Activated CD4-positive, alpha-beta T cell treated with anti-CD3 and anti-CD28 coated beads, Interleukin-2, amount 50 U/mL, for 24 hours (primary cell): ENCODE data around the gene GAPDH.
"Not testable (repeated sequence)": the region's sequence is repeated elsewhere in the genome, so short reads cannot be mapped to it uniquely, and the experiment has no call there.

Experiments
- DNase-seq, 2 donors: peaks; one replicate each; pipeline ENCODE4 v3.0.0-alpha.2; 2020; ENCODE audit warnings: low read depth in 1 of 2, low spot score in 1 of 2

The GAPDH gene

GRCh38 chr12:6558014-6558760, 23.9 kb downstream of the GAPDH start:
- not testable (repeated sequence) for DNase-seq

DNA sequence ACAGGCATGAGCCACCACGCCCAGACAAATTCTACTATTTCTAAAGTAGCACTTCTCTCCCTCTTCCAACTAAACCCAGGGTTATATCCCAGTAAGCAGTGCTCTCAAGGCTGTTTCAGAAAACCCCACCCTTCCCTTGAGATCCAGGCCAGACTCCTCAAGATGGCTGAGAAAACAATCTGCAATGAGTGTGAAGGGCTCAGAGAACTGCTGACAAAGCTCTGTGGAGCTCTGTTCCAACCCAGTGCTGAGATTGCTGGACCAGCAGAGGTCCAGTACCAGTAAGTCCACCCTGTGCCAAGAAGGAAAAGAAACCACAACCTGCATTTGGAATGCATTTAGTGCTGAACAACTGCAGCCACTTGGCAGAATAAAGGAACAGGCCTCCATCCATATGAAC, 25.2 kb downstream of the GAPDH start:
- DNase-seq, result no peak

DNA sequence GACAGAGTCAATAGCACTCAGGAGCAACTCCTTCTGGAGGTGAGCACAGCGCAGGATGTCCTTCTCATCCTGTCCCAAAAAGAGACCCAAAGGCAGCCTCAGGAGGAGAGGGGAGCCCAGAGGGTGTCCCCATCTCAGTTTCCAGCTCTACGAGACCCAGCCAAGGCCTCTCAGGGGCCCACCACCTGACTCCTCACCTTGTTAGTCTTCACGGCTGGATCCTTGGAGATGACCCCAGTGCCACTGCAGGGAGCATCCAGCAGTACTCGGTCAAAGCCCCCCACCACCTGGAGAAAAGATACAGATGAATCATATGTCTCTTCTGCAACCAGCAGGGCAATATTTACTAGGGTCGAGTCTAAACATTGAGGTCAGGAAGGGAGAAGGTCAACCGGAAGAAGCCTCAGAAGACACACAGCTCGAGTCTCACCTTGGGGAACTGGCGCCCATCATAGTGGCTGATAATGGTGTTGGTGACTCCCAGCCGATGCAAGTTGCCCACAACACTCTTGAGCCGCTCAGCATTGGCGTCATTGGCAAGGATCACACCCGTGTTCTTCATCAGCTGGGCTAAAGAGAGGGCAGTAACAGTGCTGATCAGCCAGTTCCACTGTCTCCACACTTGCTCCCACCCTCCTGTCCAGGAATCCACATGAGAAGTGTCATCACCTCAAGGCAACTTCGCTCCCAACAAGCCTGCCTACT, 26.3 kb downstream of the GAPDH start:
- DNase-seq, result no peak

DNA sequence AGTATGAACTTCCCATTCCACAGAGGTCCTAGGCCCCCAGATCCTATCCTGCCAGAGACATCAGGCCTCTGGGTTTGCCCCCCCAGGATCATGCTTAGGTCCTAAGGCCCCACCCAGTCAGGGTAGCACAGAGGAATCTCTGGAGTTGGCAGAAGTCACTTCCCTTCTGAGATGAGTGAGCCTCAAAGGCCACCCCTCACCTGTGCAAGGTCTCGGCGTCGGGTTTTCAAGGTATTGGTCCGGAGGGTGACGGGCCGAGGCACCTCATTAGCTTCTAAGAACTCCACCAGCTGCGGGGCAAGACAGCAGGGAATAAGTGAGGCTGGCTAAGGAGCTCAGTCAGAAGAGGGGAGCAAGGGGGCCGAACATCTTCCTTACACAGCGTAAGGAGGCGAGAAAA, 28.6 kb downstream of the GAPDH start:
- DNase-seq, result no peak

DNA sequence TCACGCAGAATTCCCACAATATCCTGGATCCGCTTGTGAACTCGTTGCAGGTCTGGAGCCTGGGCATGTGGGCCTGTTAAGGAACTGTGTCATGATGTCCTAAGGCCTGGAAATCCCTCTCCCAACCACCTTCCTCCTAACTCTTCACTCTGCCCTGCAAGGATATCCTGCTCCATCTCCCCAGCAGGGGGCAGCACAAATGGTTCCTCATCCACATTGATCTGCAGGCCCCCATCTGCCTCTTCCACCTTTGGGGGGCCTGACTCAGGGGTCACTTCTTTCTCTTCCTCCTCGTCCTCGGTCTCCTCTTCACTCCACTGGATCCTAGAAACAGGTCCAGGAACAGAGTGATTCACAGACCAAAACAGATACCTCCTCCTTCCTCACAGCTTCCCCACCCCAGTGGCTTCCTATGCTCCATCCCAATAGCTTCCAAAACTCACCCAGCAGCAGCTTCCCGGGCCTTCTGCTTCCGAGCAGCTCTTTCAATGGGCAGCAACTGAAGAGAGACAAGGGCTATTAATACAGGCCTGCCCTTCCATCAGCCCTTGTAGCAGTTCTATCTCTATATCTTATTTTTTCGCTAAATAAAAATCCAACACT, 29.2 kb downstream of the GAPDH start:
- DNase-seq, result peak; percentile 52 to 53

- DNase-seq, result no peak
Observed at GRCh38 chr12:6567112-6567670, 32.9 kb downstream of the GAPDH start.

DNA sequence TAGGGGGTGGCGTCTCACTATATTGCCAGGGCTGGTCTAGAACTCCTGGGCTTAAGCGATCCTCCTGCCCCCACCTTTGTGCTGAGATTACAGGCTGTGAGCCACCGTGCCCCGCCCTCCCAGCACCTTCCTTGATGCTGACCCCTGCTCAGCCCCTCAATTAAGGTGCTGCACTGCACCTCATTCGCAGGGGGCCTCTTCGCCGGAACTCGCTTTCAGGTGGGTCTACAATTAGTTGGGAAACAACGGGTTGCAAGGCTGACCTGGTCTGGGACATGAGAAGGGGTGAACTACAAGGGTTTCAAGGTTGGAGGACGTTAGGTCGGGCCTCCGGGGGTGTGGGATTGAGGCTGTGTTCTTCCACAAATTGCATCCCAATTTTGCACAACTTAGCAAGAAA, 35.0 kb downstream of the GAPDH start:
- DNase-seq, result no peak

- no peak for DNase-seq
Observed at GRCh38 chr12:6569786-6570185, 35.5 kb downstream of the GAPDH start.

- no peak for DNase-seq
Observed at GRCh38 chr12:6570264-6570887, 36.1 kb downstream of the GAPDH start.

DNA sequence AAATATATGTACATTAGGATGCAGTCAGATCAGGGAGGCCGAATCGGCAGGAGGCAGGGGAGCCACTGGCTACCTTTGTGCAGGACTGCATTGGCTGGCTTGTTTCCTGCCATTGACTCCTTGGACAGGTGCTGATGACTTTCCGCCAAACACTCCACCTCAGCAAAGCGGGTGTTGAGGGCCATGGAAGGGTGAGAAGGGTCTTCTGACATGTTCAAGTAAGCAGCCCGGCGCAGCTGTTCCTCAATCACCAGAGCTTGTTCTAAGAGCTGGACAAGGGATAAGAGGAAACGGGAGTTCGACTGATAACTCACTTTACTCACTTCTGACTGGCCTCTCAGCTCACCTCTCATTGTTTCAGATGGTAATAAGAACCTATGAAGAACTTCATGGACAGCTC, 38.7 kb downstream of the GAPDH start:
- DNase-seq, result no peak

GRCh38 chr12:6574576-6575295, 40.4 kb downstream of the GAPDH start:
- DNase-seq, result no peak

DNA sequence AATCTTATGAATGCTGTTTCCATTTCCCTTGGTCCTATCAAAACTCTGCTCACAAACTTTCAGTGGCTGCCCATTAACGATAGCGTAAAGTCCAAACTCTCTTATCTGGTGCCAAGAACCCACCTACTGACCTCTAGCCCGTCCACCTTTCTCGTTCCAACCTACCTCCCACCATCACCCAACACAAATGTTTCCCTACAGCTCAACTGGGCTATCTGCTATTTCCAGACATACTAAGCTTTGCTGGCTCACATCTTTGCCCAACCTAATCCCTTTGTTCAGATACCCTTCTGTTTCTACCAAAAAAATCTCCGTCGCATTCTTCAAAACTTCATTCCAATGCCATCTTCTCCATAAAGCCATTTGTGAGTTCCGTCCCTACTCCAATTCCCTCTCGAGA, 41.3 kb downstream of the GAPDH start:
- DNase-seq, result no peak

DNA sequence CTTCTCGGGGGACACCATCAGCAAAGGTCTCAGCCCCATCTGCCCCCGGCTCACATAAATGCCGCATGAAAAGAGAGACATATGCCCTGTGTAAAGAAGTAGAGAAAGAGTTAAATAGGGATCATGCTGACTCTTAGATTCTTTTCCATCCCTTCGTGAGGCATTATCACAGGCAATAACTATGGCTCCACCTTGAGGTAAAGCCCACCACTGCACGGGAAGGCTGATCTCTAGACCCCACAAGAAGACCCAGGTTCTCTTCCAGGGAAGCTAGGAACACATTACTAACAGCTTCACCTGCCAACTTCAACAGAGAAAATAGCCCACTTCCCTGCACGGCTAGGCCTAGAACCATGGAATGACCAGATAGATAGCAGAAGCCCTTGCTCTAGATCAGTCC, 47.9 kb downstream of the GAPDH start:
- no peak for DNase-seq

GRCh38 chr12:6582959-6583358, 48.6 kb downstream of the GAPDH start:
- DNase-seq, result no peak

GRCh38 chr12:6584293-6584692, 50.0 kb downstream of the GAPDH start:
- DNase-seq, result no peak

DNA sequence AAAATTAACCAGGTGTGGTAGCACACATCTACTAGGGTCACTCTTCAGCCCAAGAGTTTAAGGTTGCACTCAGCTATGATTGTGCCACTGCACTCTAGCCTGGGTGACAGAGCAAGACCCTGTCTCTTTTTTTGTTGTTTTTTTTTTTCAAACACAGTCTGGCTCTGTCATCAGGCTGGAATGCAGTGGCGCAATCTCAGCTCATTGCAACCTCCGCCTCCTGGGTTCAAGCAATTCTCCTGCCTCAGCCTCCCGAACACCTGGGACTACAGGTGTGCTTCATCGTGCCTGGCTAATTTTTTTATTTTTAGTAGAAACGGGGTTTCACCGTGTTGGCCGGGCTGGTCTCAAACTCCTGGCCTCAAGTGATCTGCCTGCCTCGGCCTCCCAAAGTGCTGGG, 52.3 kb downstream of the GAPDH start:
- DNase-seq, result not testable (repeated sequence)
